ENCODE data around the gene WHAMM.
"Not testable (repeated sequence)": the region's sequence is repeated elsewhere in the genome, so short reads cannot be mapped to it uniquely, and the experiment has no call there.

Gene WHAMM

DNA sequence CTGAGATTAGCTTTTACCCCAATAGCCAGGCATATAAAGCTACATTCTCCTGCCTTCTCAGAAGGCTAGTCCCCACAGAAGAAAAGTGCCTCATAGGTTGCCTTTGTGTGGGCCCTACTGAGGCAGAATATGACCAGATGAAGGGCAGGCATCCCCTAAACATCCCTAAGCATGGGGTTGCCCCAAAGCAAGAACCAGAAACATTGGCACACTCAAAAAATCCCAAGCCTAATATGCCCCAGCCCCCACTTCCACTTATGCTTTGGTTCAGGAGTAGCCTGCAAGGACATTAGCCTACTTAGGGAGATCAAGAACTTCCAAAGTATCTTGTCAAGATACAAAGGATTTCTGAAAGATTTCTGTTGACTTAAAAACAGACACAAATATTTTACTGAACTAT lies 29.7 kb downstream of the WHAMM start:
- DNase-seq (ENCODE audit: low spot score): no peak

DNA sequence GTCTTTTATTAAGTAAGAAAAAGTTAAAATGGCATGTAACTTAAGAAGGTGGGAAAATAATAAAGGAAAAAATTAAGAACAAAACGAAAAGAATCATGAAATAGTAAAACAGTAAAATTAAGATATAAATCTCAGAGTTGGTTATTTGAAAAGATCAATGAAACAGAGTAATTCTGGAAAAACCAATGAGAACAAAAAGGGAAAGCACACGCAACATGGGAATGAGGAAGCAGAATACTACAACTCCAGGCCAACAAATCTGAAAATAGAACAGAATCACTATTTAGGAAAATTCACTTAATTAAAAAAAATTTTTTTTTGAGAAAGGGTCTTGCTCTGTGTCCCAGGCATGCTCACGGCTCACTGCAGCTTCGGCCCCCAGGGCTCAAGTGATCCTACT lies 30.7 kb downstream of the WHAMM start:
- no peak for DNase-seq (ENCODE audit: low spot score)

DNA sequence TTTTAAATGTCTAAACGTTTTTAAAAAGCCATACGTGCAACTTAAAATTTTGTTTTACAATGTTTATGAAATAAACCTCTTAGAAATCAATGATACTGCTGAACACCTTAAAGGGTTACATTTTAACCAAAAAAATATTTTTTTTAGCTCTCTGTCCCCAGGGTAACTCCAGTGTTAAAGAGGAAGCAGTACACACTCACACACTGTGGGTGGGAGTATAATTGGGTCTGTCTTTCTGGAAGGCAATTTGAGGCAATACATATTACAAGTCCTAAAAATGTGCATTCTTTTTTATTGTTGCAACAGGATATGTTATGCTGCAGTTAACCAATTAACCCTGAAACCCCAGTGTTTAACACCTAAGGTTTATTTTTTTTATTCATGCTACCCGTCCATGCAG lies 34.1 kb downstream of the WHAMM start:
- DNase-seq (ENCODE audit: low spot score): no peak

DNA sequence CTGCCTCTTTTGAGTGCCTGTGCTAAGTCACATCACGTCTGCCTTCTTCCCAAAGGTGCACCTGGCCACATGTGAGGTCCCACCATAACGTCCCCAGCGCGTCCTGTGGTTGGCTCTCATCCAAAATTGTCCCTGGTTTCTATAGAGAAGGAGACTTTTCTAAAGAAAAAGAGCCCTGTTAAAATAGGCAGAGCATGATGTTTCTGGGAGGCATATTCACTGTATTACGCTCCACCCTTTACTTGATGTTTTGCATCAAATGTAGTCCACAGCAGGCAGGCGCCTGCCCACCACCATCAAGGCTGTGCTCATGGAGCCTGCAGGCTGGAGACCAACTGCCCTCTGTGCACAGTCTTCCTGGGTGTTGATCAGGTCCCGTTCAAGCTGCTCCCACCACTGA lies 36.3 kb downstream of the WHAMM start:
- no peak for DNase-seq (ENCODE audit: low spot score)

DNA sequence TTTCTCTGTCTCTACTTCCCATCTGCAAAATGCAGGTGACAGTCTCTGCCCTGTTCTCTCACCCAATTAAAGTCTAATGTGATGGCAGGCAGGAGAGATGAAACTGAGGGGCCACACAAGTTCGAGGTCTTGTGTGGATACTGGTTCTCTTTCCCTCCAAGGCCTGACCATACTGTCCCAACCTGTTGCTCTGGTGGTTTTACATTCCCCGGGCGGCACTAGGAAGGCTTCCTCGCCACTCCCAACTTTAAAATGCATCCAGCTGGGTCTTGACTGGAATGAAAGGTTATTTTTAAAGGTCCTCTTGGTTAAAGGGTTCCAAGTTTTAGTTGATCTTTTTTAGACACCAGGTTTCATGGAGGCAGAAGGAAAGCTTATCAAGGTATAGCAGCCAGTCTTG lies 37.2 kb downstream of the WHAMM start:
- DNase-seq (ENCODE audit: low spot score): no peak

DNA sequence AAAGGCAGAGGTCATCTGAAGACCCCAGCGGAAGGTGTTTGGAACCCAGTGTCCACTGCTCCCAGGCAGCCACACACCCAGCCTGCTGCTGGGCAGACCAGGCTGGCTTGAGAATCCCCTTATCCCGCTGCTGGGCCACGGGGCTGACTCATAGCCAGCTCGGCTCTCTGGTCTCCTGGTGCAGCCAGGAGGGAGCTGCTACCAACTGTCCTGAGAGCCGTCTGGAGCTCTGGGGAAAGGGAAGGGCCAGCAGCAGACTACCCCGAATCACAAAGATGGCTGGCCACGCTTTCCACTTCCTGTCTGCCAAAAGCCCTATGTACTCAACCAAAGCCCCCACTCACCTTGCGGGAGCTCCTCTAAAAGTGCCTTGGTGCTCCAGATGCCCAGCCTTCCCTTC lies 38.3 kb downstream of the WHAMM start:
- DNase-seq (ENCODE audit: low spot score): no peak

DNA sequence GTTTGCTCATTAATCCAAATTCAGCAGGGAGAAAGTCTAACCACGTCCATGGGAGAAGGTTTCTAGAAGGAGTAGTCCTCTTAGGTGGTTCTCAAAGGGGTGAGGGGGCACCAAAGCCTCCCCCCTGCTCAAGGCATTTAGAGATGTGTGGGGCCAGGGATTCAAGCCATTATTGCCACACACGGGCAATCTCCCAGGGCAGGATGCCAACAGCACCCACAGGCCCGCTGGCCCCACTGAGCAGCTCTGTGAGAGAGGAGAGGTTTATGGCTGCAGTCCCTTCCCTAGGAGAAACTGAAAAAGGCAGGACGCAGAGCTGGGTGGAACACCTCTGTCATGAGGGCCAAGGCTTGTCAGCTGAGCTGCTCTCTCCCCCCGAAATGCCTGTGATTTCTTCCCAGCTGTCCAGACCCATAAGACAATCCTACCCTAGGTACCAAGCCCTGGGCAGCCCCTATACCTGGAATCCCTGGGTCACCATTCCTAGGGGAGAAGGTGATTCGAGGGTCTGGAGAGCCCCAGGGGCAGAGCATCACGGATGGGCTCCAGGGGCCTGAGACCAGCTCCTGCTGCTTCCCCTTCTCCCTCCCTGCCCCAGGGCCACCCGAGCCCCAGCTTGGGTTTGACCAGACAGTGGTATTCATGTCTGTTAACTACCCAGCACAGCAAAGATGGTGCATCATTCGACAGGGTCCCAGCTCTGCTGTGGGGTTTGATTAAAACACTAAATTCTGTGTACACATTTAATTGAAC lies 39.0 kb downstream of the WHAMM start:
- DNase-seq (ENCODE audit: low spot score): no peak

DNA sequence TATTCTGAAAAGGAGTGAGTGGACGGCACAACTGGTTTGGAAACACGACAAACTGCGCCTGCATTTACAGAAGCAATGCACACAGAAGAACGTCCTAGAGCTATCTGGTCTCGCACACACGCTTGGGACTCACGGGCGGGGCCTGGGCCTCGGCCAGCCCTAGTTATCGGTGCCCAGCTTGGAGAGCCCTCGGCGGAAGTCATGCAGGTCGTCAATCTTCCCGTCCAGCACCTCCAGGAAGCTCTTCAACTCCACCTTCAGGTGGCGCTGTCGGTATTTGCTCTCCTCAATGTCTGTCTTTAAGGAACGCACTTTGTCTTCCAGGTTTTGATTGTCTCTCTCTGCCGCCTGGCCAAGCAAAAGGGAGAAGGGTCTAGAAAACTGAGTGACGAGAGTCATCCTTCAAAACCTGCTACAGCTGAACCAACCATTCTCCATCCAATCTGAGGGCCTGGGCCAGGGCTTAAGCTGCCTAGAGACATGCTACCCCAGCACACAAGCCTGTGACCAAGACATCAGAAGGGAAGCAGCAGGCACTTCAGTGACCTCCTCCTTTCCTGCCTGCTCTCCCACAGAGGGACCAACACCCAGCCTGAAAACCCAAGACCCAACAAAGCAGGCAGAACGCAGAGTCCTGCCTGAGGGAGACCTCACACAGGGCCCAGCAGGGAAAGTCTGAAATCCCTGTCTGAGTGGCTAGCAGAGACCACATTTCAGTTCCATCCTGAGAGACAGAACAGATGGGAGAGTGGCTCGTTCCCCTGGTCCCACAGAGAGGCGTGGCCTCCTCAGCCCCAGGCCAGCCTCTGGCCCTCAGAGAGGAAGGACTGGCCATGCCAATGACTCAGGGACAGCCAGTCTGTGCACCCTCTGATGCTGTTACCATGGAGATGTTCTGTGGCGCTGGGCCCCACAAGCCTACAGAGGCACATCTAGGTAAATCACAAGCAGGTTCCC lies 40.4 kb downstream of the WHAMM start:
- DNase-seq (ENCODE audit: low spot score): peak; percentile 80

DNA sequence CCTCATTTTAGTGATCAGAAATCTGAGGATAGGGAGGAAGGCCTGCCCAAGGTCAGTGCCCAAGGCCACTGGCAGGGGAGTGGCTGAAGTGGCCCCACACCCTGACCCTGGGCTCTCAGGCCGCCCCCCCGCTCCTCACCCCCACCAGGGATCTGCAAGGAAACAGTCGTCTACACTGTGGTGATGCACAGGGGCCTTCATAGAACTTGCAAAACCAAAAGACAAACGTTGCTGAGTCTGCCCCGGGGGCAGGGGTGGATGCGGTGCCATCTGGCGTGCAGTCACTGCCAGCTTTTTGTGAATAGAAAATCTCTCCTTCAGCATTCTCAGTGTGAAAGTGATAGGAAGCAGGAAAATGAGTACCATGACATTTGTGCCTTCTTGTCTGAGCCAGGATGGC lies 41.3 kb downstream of the WHAMM start:
- no peak for DNase-seq (ENCODE audit: low spot score)

DNA sequence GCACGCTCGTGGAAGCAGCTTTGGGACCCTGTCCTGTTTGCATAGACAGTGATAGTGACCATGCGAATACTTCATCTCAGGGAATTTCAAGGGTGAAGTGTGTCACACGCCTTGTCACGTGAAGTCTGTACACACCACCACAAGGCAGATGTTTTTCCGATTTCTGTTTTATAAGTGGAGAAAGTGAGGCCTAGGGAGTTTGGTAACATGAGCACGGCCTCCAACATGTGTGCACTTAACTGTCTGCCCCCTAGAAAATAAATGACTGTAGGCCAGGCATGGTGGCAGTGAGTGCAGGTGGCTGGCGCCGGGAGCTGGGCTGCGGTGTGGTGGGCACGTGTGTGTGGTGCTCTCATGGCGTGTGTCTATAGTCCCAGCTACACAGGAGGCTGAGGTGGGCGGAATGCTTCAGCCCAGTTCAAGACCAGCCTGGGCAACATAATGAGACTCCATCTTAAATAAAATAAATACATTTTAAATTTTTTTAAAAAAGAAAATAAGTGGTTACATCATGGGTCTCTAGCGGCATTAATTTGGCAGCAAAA lies 42.0 kb downstream of the WHAMM start:
- no peak for DNase-seq (ENCODE audit: low spot score)

DNA sequence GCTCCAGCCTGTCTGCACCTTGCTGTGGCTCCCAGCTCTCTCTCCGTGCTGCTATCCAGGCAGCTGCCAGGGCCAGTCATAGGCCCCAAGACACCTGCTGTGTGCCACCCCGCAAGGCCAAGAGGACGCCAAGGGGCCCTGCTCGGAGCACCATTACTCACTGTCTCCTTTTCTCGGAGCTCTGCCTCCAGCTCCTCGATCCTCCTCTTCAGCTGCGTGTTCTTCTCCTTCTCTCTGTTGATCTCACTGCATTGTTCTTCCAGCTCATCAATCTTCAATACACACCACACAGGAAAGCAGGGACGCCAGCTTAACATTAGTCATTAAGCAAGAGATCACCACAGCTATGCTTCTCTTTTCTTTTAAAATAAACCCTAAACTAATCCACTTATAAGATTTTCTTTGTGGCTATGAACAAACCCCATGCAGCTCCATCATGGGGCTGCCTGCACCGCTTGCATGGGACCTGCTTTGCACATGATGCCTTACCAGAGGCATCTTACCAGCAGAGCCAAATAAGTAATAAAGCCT lies 42.6 kb downstream of the WHAMM start:
- no peak for DNase-seq (ENCODE audit: low spot score)

DNA sequence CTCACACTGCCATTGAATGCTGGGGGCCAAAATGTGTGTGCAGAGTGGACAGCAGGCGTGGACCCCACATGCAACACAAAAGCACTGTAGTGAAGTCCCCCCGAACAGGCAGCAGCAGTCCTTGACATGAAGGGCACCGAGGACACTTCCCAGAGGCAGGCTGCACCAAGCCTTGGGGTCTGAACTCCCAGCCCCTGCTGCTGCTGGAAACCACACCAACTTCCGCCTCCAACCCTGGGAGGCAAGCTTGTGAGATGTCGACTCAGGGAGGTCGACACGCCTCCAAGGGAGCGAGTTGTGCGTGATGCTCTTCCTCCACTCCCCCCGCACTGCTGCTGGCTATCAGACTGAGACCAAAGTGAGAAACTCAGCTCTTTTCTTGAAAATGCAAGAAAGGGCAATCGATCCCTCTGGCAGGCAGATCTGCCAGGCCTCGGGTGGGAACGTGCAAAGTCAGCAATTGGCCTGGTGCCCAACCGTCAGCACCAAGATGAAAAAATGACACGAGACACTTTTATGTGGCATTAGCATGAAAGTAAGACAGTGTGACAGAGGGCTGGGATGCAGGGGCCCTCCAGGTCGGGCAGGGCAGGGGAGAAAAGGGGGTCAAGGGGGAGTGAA lies 43.6 kb downstream of the WHAMM start:
- DNase-seq (ENCODE audit: low spot score): no peak

DNA sequence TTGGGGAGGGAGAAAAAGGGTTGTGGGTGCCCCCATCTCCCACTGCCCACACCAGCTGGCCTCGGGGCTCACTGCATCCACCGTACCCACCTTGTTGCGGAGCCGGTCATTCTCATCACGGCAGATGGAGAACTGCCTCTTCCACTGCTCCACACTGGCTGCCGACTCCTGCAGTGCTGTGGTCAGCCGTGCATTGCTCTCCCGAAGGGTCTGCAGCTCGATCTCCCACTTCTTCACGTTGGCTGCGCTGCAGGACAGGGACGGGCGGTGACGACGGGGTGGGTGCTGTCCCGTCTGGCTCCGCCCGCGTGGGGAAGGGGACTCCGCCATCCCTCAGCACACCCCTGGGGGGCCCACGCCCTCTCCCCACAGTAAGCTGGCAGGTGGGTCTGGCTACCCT lies 45.1 kb downstream of the WHAMM start:
- no peak for DNase-seq (ENCODE audit: low spot score)

DNA sequence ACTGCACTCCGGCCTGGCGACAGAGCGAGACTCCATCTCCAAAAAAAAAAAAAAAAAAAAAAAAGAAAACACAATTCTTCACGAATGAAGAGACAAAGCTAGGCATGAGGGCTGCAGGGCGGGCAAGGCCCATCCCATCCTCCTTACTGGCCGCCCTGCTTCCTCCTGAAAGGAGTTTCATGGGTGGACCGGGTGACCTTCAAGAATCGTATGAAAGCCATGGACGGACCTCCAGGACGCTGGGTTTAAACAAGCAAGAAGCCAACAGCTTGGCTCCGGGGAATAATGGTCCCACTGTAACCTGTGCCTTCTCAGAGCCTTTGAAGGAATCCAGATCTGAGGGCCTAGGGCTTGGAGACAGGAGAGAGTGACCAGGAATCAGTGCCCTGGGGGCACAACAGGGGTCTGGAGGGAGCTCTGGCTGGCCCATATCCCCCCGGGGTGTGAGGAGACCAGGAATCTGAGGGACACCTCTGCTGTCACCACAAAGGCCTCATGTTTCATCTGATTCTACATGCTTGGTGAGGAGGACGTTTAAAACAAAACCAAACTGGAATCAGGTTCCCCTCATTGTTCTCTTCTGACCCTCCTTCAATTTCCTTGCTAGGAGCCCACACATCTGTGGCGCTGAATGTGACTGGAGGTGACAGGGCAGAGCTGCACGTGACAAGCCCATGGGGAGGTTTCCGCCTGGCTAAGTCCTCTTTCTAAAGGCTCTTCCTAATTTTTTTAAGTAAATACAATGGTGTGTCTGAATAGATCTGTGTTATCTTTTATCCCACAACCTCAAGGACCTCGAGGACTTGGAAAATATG lies 46.1 kb downstream of the WHAMM start:
- no peak for DNase-seq (ENCODE audit: low spot score)

DNA sequence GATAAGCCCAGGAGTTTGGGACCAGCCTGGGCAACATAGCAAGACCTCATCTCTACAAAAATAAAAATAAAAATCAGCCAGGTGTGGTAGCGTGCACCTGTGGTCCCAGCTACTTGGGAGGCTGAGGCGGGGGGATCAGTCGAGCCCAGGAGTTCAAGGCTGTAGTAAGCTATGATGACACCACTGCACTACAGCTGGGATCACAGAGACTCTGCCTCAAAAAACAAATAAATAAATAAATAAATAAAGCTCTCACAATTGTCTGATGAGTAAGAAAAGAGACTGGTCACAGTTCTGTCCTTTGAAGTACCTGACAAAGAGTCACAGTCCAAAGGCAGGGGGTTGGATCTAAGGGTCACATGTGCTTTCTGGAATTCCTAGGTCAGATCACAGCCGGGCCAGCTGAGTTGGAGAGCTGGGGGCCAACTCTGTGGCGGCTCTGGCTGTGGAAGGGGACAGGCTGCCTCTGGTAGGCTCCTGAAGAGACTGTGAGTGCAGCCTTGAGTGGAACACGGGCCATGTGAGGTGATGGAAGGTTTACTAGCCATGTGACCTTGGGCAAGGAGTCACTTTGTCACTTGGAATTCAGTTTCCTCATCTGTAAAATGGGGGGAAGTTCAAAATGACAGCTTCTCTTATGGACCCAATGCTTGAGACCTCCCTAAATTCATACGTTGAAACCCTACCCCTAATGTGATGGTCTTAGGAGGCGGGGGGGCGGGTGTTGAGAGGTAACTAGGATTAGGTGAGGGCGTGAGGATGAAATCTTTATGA lies 47.2 kb downstream of the WHAMM start:
- no peak for DNase-seq (ENCODE audit: low spot score)

DNA sequence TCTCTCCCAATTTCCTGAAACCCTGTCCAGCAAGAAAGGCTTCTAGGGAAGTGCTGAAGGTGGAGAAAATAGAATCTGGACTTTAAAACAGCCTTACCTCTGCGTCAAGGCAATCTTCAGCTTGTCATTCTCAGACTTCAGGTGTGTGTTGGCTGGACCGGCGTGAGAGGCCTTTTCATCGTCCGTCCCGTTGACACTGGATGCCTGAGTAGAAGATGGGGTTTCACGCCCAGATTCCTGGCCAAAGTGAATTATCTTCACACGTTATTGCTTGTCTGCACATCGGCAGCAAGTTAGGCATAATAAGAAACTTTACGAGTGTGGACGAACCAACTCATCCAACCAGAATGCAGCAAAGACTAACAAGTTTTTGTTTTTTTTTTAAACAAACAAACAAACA lies 49.5 kb downstream of the WHAMM start:
- DNase-seq (ENCODE audit: low spot score): no peak

DNA sequence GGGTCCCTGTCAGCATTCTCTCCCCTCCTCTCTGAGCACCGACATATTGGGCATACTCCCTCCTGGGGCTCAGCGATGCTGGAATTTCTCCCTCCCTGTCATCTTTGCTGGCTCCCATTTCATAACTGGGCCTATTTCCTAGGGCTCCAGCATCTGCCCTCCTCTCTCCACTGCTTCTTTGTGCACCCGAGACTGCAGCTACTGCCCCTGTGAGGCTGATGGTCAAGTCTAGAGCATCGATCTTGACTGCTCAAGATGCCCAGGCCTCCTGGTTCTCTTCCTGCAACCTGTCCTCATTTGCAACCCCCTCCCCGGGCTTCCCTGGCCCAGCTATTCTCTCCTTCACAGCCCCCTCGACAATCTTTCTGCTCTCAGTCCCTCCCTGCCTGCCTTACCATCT lies 53.5 kb downstream of the WHAMM start:
- no peak for DNase-seq (ENCODE audit: low spot score)

DNA sequence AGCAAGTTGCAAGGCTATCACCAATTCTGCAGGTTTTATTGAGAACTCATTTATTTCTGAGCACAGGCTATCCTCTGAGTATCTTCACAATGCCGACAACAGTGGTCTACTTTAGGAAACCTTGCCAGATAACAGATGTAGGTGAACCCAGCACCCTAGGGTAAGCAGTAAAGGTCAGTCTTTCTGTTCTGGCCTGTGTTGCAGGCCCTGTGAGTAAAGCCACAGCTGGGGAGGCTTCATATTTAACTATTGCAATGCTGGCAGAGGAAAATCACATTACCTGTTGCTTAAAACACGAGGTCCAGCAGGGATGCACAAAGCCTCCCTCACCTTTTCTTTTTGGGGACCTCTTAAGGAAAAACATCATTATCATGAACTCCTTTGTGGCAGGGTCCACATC lies 55.5 kb downstream of the WHAMM start:
- no peak for DNase-seq (ENCODE audit: low spot score)

DNA sequence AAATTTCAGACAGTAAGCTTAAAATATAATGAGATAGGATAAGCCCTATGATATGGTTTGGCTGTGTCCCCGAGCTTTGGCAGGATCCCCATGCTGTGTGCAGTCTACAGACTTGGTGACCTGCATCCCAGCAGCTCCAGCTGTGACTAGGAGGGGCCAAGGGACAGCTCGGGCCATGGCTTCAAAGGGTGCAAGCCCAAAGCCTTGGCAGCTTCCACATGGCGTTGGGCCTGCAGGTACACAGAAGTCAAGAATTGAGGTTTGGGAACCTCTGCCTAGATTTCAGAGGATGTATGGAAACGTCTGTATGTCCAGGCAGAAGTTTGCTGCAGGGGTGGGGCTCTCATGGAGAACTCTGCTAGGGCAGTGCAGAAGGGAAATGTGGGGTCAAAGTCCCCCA lies 56.2 kb downstream of the WHAMM start:
- DNase-seq (ENCODE audit: low spot score): not testable (repeated sequence)

DNA sequence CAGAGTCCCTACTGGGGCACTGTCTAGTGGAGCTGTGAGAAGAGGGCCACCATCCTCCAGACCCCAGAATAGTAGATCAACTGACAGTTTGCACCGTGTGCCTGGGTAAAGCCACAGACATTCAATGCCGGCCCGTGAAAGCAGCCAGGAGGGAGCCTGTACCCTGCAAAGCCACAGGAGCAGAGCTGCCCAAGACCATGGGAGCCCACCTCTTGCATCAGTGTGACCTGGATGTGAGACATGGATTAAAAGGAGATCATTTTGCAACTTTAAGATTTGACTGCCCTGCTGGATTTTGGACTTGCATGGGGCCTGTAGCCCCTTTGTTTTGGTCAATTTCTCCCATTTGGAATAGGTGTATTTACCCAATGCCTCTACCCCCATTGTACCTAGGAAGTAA lies 56.6 kb downstream of the WHAMM start:
- DNase-seq (ENCODE audit: low spot score): not testable (repeated sequence)
